NCI-H187 (cell line): ENCODE measurements around the gene TSGA10IP.
"Not testable (repeated sequence)": the region's sequence is repeated elsewhere in the genome, so short reads cannot be mapped to it uniquely, and the experiment has no call there.

Source experiments
- DNase-seq, 2 experiments: peaks; one replicate each; lab custom pipeline; 2025; lab: John Stamatoyannopoulos, UW

Gene TSGA10IP

GRCh38 chr11:65947603-65948125, 2.4 kb downstream of the TSGA10IP start:
- no peak for DNase-seq

GRCh38 chr11:65950711-65951110, 5.4 kb downstream of the TSGA10IP start:
- DNase-seq: not testable (repeated sequence)

- DNase-seq: not testable (repeated sequence)
Measured at GRCh38 chr11:65951641-65952040, 6.4 kb downstream of the TSGA10IP start.

GRCh38 chr11:65952052-65952521, 6.8 kb downstream of the TSGA10IP start:
- no peak for DNase-seq

GRCh38 chr11:65953471-65953870, 8.2 kb downstream of the TSGA10IP start:
- DNase-seq: no peak

- DNase-seq: no peak
Measured at GRCh38 chr11:65954771-65955170, 9.5 kb downstream of the TSGA10IP start.

GRCh38 chr11:65958291-65958690, 13.0 kb downstream of the TSGA10IP start:
- no peak for DNase-seq

GRCh38 chr11:65958774-65959420, 13.6 kb downstream of the TSGA10IP start:
- no peak for DNase-seq

- DNase-seq: no peak
Measured at GRCh38 chr11:65960824-65961266, 15.6 kb downstream of the TSGA10IP start.

- DNase-seq: peak; percentile 88 to 91
Measured at GRCh38 chr11:65961267-65962140, 16.2 kb downstream of the TSGA10IP start, which contains the start of gene SART1. TSS of gene SART1 (plus strand) at chr11:65961734. CDS start at chr11:65961781, 47 bp downstream.

- no peak for DNase-seq
Measured at GRCh38 chr11:65962141-65962564, 16.9 kb downstream of the TSGA10IP start.

GRCh38 chr11:65964906-65965305, 19.6 kb downstream of the TSGA10IP start:
- no peak for DNase-seq

GRCh38 chr11:65965986-65966762, 20.9 kb downstream of the TSGA10IP start:
- DNase-seq: no peak

GRCh38 chr11:65967329-65967934, 22.2 kb downstream of the TSGA10IP start:
- no peak for DNase-seq

- DNase-seq: no peak
Measured at GRCh38 chr11:65968600-65969482, 23.6 kb downstream of the TSGA10IP start.

GRCh38 chr11:65972116-65972515, 26.8 kb downstream of the TSGA10IP start:
- DNase-seq: no peak

- no peak for DNase-seq
Measured at GRCh38 chr11:65973439-65974110, 28.3 kb downstream of the TSGA10IP start.

GRCh38 chr11:65975771-65976170, 30.5 kb downstream of the TSGA10IP start:
- DNase-seq: no peak

GRCh38 chr11:65976216-65977176, 31.2 kb downstream of the TSGA10IP start:
- no peak for DNase-seq
